Epithelial cell of prostate (primary cell): ENCODE data around the gene MKRN2.
"Not testable (repeated sequence)": the region's sequence is repeated elsewhere in the genome, so short reads cannot be mapped to it uniquely, and the experiment has no call there.

Source experiments
- DNase-seq: peaks from one replicate; pipeline ENCODE4 v3.0.0-alpha.2; 2011; ENCODE audit warnings: low read depth, low spot score
- H3K27ac ChIP-seq: fragments of 450-650 bp; 2 replicates; pipeline ENCODE4 v1.5.1; 2017; ENCODE audit warnings: mild to moderate bottlenecking

The MKRN2 gene

GRCh38 chr3:12556690-12557472 lies at the start of gene MKRN2:
Gene MKRN2 (plus strand): TSS chr3:12557087. CDS start chr3:12557151, 64 bp downstream.
- DNase-seq, result peak; percentile 18
- peak within 1 kb of the TSS; percentile 90 for H3K27ac ChIP-seq

- H3K27ac ChIP-seq, result peak overlapping the region; percentile 34
- DNase-seq, result no peak
These were observed 49.2 kb upstream of the MKRN2 start for GRCh38 chr3:12507591-12508281.

- peak overlapping the region; percentile 34 for H3K27ac ChIP-seq
- DNase-seq, result peak; percentile 73
These were observed 48.6 kb upstream of the MKRN2 start for GRCh38 chr3:12508291-12508700.

GRCh38 chr3:12509466-12509865 lies 47.4 kb upstream of the MKRN2 start:
- no peak for DNase-seq

GRCh38 chr3:12512534-12513118 lies 44.3 kb upstream of the MKRN2 start:
- no peak for DNase-seq
- H3K27ac ChIP-seq, result no peak overlapping the region

More at GRCh38 chr3:12509466-12509865, 47.4 kb upstream of the MKRN2 start:
- H3K27ac ChIP-seq, result no peak overlapping the region

- no peak for DNase-seq
- H3K27ac ChIP-seq, result no peak overlapping the region
These were observed 43.0 kb upstream of the MKRN2 start for GRCh38 chr3:12513694-12514446.

- no peak overlapping the region for H3K27ac ChIP-seq
- DNase-seq, result no peak
These were observed 41.3 kb upstream of the MKRN2 start for GRCh38 chr3:12515631-12516030.

GRCh38 chr3:12516873-12517272 lies 40.0 kb upstream of the MKRN2 start:
- no peak for DNase-seq
- H3K27ac ChIP-seq, result no peak overlapping the region

- DNase-seq, result no peak
- no peak overlapping the region for H3K27ac ChIP-seq
These were observed 38.4 kb upstream of the MKRN2 start for GRCh38 chr3:12518261-12519028.

- DNase-seq, result no peak
These were observed 35.9 kb upstream of the MKRN2 start for GRCh38 chr3:12521010-12521409.

GRCh38 chr3:12522721-12523120 lies 34.2 kb upstream of the MKRN2 start:
- DNase-seq, result no peak
- H3K27ac ChIP-seq, result no peak overlapping the region

More at GRCh38 chr3:12521010-12521409, 35.9 kb upstream of the MKRN2 start:
- no peak overlapping the region for H3K27ac ChIP-seq

GRCh38 chr3:12527757-12528143 lies 29.1 kb upstream of the MKRN2 start:
- DNase-seq, result no peak
- H3K27ac ChIP-seq, result no peak overlapping the region

- no peak overlapping the region for H3K27ac ChIP-seq
- no peak for DNase-seq
These were observed 24.7 kb upstream of the MKRN2 start for GRCh38 chr3:12532182-12532581.

- H3K27ac ChIP-seq, result no peak overlapping the region
- no peak for DNase-seq
These were observed 20.5 kb upstream of the MKRN2 start for GRCh38 chr3:12536423-12536822.

- DNase-seq, result no peak
These were observed 15.3 kb upstream of the MKRN2 start for GRCh38 chr3:12541625-12542024.

GRCh38 chr3:12543497-12543896 lies 13.4 kb upstream of the MKRN2 start:
- not testable (repeated sequence) for DNase-seq, H3K27ac ChIP-seq

More at GRCh38 chr3:12541625-12542024, 15.3 kb upstream of the MKRN2 start:
- H3K27ac ChIP-seq, result no peak overlapping the region

GRCh38 chr3:12544652-12545472 lies 12.0 kb upstream of the MKRN2 start:
- no peak for DNase-seq
- H3K27ac ChIP-seq, result peak overlapping the region; percentile 51

- peak within 1 kb of the TSS; percentile 51 for H3K27ac ChIP-seq
- DNase-seq, result peak; percentile 72
These were observed 11.5 kb upstream of the MKRN2 start, which contains the start of gene MKRN2OS for GRCh38 chr3:12545473-12545791. Gene MKRN2OS (minus strand): TSS chr3:12545499. CDS start chr3:12545464, 35 bp downstream.
